GM12892 (cell line): ENCODE data around the gene OR10A6.

Experiments used
- POLR2A ChIP-seq: IDR thresholded peaks from 2 replicates; pipeline ENCODE4 v1.6.1; 2011; ENCODE audit warnings: low read depth, low read length, control low read depth
- TAF1 ChIP-seq: IDR thresholded peaks from 2 replicates; pipeline ENCODE4 v1.6.1; 2011; ENCODE audit warnings: low read depth, mild to moderate bottlenecking, control low read depth, low read length, borderline replicate concordance

DNA sequence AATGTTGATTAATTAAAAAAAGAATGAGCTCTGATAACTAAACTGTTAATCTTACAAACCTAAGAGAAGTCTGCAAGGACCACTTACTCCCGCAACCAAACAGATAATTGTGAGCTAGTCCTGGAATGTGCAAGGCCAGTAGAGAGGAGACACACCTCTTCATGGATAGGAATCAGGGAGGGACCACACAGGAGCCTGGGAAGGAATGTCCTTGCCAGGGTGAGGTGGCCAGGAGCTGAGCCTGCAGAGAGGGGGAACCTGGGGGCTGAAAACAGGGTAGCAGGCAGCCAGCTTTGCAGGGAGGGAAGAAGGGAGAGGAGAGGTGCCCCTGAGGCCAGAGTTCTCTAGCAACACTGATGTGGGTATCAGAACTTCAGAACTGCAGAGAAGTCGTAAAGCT is 43.6 kb upstream of the OR10A6 start:
- TF ChIP-seq POLR2A (no peak), TAF1 (no peak)
